GM23338 (cell line): Measurements from ENCODE around the gene PTOV1. TPM values are rescaled to one million over a fixed set of nuclear protein-coding genes. Genes with fewer than 3 reads are reported as not detected.

Source experiments
- ATAC-seq: fragments of 200-7000 bp; cut with Tn5 transposase; 3 replicates; pipeline ENCODE4 v1.9.1; 2020
- DNase-seq: peaks from one replicate; pipeline ENCODE4 v3.0.0-alpha.2; 2015; ENCODE audit warnings: low spot score
- H2AFZ ChIP-seq: fragments of 200-600 bp; sonication (generic); 2 replicates; pipeline ENCODE4 v1.8.0; 2016; ENCODE audit warnings: antibody characterized with exemption, mild to moderate bottlenecking, moderate library complexity
- H3F3A ChIP-seq: fragments of 200-600 bp; sonication (generic); replicated peaks from 2 replicates; pipeline ENCODE4 v1.8.0; 2017; ENCODE audit warnings: antibody characterized with exemption, mixed run types, low read depth
- H3K27ac ChIP-seq: fragments of 200-600 bp; sonication (generic); 2 replicates; pipeline ENCODE4 v1.6.1; 2016; ENCODE audit warnings: low read depth
- H3K27me3 ChIP-seq: fragments of 200-600 bp; sonication (generic); 2 replicates; pipeline ENCODE4 v1.8.0; 2016; ENCODE audit warnings: mild to moderate bottlenecking, mixed run types, moderate library complexity; ENCODE audit not compliant: insufficient read depth
- H3K36me3 ChIP-seq: fragments of 200-600 bp; sonication (generic); 2 replicates; pipeline ENCODE4 v1.8.0; 2016; ENCODE audit warnings: mild to moderate bottlenecking; ENCODE audit not compliant: insufficient read depth
- H3K4me1 ChIP-seq: fragments of 200-600 bp; sonication (generic); 2 replicates; pipeline ENCODE4 v1.8.0; 2016; ENCODE audit warnings: mild to moderate bottlenecking, moderate library complexity; ENCODE audit not compliant: insufficient read depth
- H3K4me2 ChIP-seq: fragments of 200-600 bp; sonication (generic); 2 replicates; pipeline ENCODE4 v1.7.1; 2017; ENCODE audit warnings: mixed run types
- H3K4me3 ChIP-seq: fragments of 200-600 bp; sonication (generic); 2 replicates; pipeline ENCODE4 v1.6.1; 2016; ENCODE audit warnings: mixed run types
- H3K79me2 ChIP-seq: fragments of 200-600 bp; sonication (generic); replicated peaks from 2 replicates; pipeline ENCODE4 v1.8.0; 2017; ENCODE audit warnings: mild to moderate bottlenecking; ENCODE audit not compliant: insufficient read depth
- H3K9me2 ChIP-seq: fragments of 200-600 bp; sonication (generic); 2 replicates; pipeline ENCODE4 v1.8.0; 2017; ENCODE audit not compliant: insufficient read depth
- H4K20me1 ChIP-seq: fragments of 200-600 bp; sonication (generic); replicated peaks from 2 replicates; pipeline ENCODE4 v1.8.0; 2017; ENCODE audit warnings: mild to moderate bottlenecking; ENCODE audit not compliant: insufficient read depth
- H3K27ac Mint-ChIP-seq: 2 replicates; pipeline ENCODE4 v1.8.0; 2020; ENCODE audit warnings: inconsistent platforms, mild to moderate bottlenecking, moderate library complexity, mixed read lengths
- H3K27me3 Mint-ChIP-seq: 3 replicates; pipeline ENCODE4 v1.8.0; 2022; ENCODE audit warnings: low read depth, mild to moderate bottlenecking, moderate library complexity, mixed read lengths, inconsistent platforms; ENCODE audit not compliant: insufficient read depth, poor library complexity
- H3K36me3 Mint-ChIP-seq: 3 replicates; pipeline ENCODE4 v1.8.0; 2021; ENCODE audit warnings: low read depth, mild to moderate bottlenecking, inconsistent platforms, moderate library complexity, mixed read lengths
- H3K4me1 Mint-ChIP-seq: 3 replicates; pipeline ENCODE4 v1.8.0; 2020; ENCODE audit warnings: mild to moderate bottlenecking, inconsistent platforms, mixed read lengths
- H3K4me3 Mint-ChIP-seq: 3 replicates; pipeline ENCODE4 v1.8.0; 2021; ENCODE audit warnings: moderate library complexity, mild to moderate bottlenecking, inconsistent platforms, mixed read lengths
- H3K9me3 Mint-ChIP-seq: 3 replicates; pipeline ENCODE4 v1.8.0; 2020; ENCODE audit warnings: moderate library complexity, mild to moderate bottlenecking, inconsistent platforms, mixed read lengths
- CREB1 ChIP-seq: fragments of 250-450 bp; sonication (Bioruptor Pico); IDR thresholded peaks from 2 replicates; pipeline ENCODE4 v1.5.0; 2020; ENCODE audit warnings: low read depth, mild to moderate bottlenecking, moderate library complexity
- ETS1 ChIP-seq: IDR thresholded peaks from 2 replicates; pipeline ENCODE4 v1.6.1; 2016; ENCODE audit warnings: antibody characterized with exemption
- EZH2 ChIP-seq: fragments of 200-600 bp; sonication (generic); IDR thresholded peaks from one replicate; pipeline ENCODE4 v1.8.0; 2017; ENCODE audit warnings: antibody characterized with exemption, mild to moderate bottlenecking, low read depth; ENCODE audit not compliant: unreplicated experiment
- EZH2phosphoT487 ChIP-seq: fragments of 200-600 bp; sonication (generic); IDR thresholded peaks from one replicate; pipeline ENCODE4 v1.8.1; 2018; ENCODE audit warnings: antibody characterized with exemption; ENCODE audit not compliant: unreplicated experiment
- JUNB ChIP-seq: IDR thresholded peaks from one replicate; pipeline ENCODE4 v1.6.1; 2016; ENCODE audit warnings: antibody characterized with exemption; ENCODE audit not compliant: unreplicated experiment
- NANOG ChIP-seq: IDR thresholded peaks from 2 replicates; pipeline ENCODE4 v1.6.1; 2016; ENCODE audit warnings: antibody characterized with exemption, borderline replicate concordance
- POLR2AphosphoS5 ChIP-seq: IDR thresholded peaks from 2 replicates; pipeline ENCODE4 v1.6.1; 2016; ENCODE audit warnings: antibody characterized with exemption, low read depth
- REST ChIP-seq: IDR thresholded peaks from one replicate; pipeline ENCODE4 v1.6.1; 2018; ENCODE audit warnings: antibody characterized with exemption; ENCODE audit not compliant: unreplicated experiment
- STAT1 ChIP-seq: IDR thresholded peaks from one replicate; pipeline ENCODE4 v1.6.1; 2016; ENCODE audit warnings: antibody characterized with exemption; ENCODE audit not compliant: unreplicated experiment
- ZNF114 ChIP-seq: fragments of 250-450 bp; sonication (Bioruptor Pico); IDR thresholded peaks from 2 replicates; pipeline ENCODE4 v1.5.0; 2020; ENCODE audit warnings: mild to moderate bottlenecking, moderate library complexity
- ZNF331 ChIP-seq: fragments of 250-450 bp; sonication (Bioruptor Pico); IDR thresholded peaks from 2 replicates; pipeline ENCODE4 v1.5.0; 2020; ENCODE audit warnings: low read depth, mild to moderate bottlenecking, moderate library complexity
- polyA plus RNA-seq: library from polyadenylated mRNA; unstranded; fragments of >200 nt; fragmentation: Nextera tagmentation; extraction: Ambion mirVana; gene quantifications from 2 replicates; pipeline ENCODE4 v1.2.1, GENCODE V29; 2016
- total RNA-seq: library from RNA; depleted of rRNA; stranded (reverse); fragments of >200 nt; shearing (Covaris generic); gene quantifications from 2 replicates; pipeline ENCODE4 v1.2.3, GENCODE V29; 2014
- TF ChIP-seq, protein P1 (sequence below), 2 experiments: fragments of 200-600 bp in 1 of 2; sonication (generic) in 1 of 2; conservative IDR thresholded peaks; 2 replicates each; pipeline versions ENCODE4 v1.5.1 to v1.6.1; 2016 to 2017; ENCODE audit warnings: antibody characterized with exemption in 2 of 2, low read depth in 2 of 2, mild to moderate bottlenecking in 2 of 2, moderate library complexity in 1 of 2
- TF ChIP-seq, protein P2 (sequence below): fragments of 250-450 bp; sonication (Bioruptor Pico); IDR thresholded peaks from 2 replicates; pipeline ENCODE4 v1.5.0; 2020; ENCODE audit warnings: mild to moderate bottlenecking, moderate library complexity

The PTOV1 gene
- total and polyA plus RNA-seq, 2 experiments from 2014 or later, result 188 to 209 TPM

DNA sequence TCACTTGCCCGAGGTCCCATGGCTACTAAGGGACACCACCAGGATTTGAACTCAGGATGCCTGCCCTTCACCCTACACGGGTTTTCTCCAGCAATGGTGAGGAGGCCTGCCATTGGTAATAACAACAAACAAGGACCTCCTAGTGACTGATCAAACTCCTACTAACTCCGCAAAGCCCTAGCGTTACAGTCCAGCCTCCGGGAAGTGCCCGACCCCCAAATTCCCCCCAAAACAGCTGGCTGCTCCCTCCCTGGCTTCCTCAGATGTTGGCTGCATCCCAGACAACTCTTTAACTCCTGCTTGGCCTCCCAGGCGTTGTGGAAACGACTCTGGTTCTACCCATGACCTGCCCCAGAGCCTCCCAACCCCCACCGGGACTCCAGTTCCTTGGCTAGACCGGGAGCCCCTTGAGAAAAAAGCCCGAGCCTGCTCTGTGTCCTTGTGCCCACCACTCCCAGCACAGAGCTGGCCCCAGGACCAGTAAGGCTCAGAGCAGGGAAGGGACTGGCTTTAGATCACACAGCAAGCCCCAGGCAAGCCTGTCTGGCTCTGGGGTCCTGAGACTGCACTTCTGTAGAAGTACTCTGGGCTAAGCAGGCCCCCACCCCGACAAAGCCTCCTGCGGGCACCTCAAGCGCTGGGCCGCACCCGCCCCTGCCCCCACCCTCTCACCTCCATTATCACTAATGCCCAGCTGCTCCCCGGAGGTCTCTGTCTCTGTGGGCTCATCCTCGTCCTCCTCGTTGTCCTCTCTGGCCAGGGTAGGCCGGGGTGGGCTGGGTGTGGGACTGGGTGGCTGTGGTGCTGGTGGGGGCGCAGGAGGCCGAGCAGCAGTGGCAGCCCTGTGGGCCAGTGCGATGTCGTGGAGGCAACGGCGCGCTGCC, 21.5 kb downstream of the PTOV1 start:
- H3K4me3 Mint-ChIP-seq, result no peak overlapping the region
- peaks cover 16% of the 10 kb centered on the region for H3F3A ChIP-seq
- H3K4me3 ChIP-seq, result no peak overlapping the region
- peaks cover 20% of the 10 kb centered on the region for H3K4me1 Mint-ChIP-seq
- peaks cover 23% of the 10 kb centered on the region for H3K27me3 Mint-ChIP-seq
- ATAC-seq, result no peak
- H3K79me2 ChIP-seq, result peaks cover 19% of the 10 kb centered on the region
- H3K27ac ChIP-seq, result no peak overlapping the region
- H3K4me2 ChIP-seq, result no peak overlapping the region
- H2AFZ ChIP-seq, result no peak overlapping the region
- TF ChIP-seq, protein P1, sequence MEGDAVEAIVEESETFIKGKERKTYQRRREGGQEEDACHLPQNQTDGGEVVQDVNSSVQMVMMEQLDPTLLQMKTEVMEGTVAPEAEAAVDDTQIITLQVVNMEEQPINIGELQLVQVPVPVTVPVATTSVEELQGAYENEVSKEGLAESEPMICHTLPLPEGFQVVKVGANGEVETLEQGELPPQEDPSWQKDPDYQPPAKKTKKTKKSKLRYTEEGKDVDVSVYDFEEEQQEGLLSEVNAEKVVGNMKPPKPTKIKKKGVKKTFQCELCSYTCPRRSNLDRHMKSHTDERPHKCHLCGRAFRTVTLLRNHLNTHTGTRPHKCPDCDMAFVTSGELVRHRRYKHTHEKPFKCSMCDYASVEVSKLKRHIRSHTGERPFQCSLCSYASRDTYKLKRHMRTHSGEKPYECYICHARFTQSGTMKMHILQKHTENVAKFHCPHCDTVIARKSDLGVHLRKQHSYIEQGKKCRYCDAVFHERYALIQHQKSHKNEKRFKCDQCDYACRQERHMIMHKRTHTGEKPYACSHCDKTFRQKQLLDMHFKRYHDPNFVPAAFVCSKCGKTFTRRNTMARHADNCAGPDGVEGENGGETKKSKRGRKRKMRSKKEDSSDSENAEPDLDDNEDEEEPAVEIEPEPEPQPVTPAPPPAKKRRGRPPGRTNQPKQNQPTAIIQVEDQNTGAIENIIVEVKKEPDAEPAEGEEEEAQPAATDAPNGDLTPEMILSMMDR (conservative IDR thresholded peaks at IDR 0.05; ENCODE audit: low read depth in 2 of 2), result no peak
- TF ChIP-seq EZH2phosphoT487, result no peak
- TF ChIP-seq, protein P2, sequence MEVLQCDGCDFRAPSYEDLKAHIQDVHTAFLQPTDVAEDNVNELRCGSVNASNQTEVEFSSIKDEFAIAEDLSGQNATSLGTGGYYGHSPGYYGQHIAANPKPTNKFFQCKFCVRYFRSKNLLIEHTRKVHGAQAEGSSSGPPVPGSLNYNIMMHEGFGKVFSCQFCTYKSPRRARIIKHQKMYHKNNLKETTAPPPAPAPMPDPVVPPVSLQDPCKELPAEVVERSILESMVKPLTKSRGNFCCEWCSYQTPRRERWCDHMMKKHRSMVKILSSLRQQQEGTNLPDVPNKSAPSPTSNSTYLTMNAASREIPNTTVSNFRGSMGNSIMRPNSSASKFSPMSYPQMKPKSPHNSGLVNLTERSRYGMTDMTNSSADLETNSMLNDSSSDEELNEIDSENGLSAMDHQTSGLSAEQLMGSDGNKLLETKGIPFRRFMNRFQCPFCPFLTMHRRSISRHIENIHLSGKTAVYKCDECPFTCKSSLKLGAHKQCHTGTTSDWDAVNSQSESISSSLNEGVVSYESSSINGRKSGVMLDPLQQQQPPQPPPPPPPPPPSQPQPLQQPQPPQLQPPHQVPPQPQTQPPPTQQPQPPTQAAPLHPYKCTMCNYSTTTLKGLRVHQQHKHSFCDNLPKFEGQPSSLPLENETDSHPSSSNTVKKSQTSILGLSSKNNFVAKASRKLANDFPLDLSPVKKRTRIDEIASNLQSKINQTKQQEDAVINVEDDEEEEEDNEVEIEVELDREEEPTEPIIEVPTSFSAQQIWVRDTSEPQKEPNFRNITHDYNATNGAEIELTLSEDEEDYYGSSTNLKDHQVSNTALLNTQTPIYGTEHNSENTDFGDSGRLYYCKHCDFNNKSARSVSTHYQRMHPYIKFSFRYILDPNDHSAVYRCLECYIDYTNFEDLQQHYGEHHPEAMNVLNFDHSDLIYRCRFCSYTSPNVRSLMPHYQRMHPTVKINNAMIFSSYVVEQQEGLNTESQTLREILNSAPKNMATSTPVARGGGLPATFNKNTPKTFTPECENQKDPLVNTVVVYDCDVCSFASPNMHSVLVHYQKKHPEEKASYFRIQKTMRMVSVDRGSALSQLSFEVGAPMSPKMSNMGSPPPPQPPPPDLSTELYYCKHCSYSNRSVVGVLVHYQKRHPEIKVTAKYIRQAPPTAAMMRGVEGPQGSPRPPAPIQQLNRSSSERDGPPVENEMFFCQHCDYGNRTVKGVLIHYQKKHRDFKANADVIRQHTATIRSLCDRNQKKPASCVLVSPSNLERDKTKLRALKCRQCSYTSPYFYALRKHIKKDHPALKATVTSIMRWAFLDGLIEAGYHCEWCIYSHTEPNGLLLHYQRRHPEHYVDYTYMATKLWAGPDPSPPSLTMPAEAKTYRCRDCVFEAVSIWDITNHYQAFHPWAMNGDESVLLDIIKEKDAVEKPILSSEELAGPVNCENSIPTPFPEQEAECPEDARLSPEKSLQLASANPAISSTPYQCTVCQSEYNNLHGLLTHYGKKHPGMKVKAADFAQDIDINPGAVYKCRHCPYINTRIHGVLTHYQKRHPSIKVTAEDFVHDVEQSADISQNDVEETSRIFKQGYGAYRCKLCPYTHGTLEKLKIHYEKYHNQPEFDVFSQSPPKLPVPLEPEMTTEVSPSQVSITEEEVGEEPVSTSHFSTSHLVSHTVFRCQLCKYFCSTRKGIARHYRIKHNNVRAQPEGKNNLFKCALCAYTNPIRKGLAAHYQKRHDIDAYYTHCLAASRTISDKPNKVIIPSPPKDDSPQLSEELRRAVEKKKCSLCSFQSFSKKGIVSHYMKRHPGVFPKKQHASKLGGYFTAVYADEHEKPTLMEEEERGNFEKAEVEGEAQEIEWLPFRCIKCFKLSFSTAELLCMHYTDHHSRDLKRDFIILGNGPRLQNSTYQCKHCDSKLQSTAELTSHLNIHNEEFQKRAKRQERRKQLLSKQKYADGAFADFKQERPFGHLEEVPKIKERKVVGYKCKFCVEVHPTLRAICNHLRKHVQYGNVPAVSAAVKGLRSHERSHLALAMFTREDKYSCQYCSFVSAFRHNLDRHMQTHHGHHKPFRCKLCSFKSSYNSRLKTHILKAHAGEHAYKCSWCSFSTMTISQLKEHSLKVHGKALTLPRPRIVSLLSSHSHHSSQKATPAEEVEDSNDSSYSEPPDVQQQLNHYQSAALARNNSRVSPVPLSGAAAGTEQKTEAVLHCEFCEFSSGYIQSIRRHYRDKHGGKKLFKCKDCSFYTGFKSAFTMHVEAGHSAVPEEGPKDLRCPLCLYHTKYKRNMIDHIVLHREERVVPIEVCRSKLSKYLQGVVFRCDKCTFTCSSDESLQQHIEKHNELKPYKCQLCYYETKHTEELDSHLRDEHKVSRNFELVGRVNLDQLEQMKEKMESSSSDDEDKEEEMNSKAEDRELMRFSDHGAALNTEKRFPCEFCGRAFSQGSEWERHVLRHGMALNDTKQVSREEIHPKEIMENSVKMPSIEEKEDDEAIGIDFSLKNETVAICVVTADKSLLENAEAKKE (CRISPR knock-in tag), result no peak
- no peak for TF ChIP-seq ETS1
- no peak for TF ChIP-seq ZNF114 (CRISPR knock-in tag)
- no peak for TF ChIP-seq ZNF331 (CRISPR knock-in tag)
- TF ChIP-seq POLR2AphosphoS5, result no peak
- TF ChIP-seq NANOG, result no peak
- no peak for TF ChIP-seq EZH2
- TF ChIP-seq STAT1, result no peak
- TF ChIP-seq JUNB, result no peak
- TF ChIP-seq REST, result no peak
- no peak for TF ChIP-seq CREB1 (CRISPR knock-in tag)
- no peak for DNase-seq
- no peaks in the 10 kb centered on the region for H3K27me3 ChIP-seq
- no peaks in the 10 kb centered on the region; the same call in 1 of the 2 replicates for H4K20me1 ChIP-seq
- peaks cover 13% of the 10 kb centered on the region; the same call in 1 of the 2 replicates for H3K4me1 ChIP-seq
- no peaks in the 10 kb centered on the region for H3K9me2 ChIP-seq
- no peaks in the 10 kb centered on the region for H3K36me3 ChIP-seq
- no peak overlapping the region for H3K27ac Mint-ChIP-seq
- peaks cover 14% of the 10 kb centered on the region; the same call in 1 of the 3 replicates for H3K36me3 Mint-ChIP-seq
- H3K9me3 Mint-ChIP-seq, result peaks cover 7% of the 10 kb centered on the region
